ENCODE results near the gene TRIM14. TPM values are rescaled to one million over a fixed set of nuclear protein-coding genes. Genes with fewer than 3 reads are reported as not detected.
"Not testable (repeated sequence)": the region's sequence is repeated elsewhere in the genome, so short reads cannot be mapped to it uniquely, and the experiment has no call there.

The TRIM14 gene
- polyA plus RNA-seq, 3 donors: 5.5 to 7.5 (median 5.9) TPM

DNA sequence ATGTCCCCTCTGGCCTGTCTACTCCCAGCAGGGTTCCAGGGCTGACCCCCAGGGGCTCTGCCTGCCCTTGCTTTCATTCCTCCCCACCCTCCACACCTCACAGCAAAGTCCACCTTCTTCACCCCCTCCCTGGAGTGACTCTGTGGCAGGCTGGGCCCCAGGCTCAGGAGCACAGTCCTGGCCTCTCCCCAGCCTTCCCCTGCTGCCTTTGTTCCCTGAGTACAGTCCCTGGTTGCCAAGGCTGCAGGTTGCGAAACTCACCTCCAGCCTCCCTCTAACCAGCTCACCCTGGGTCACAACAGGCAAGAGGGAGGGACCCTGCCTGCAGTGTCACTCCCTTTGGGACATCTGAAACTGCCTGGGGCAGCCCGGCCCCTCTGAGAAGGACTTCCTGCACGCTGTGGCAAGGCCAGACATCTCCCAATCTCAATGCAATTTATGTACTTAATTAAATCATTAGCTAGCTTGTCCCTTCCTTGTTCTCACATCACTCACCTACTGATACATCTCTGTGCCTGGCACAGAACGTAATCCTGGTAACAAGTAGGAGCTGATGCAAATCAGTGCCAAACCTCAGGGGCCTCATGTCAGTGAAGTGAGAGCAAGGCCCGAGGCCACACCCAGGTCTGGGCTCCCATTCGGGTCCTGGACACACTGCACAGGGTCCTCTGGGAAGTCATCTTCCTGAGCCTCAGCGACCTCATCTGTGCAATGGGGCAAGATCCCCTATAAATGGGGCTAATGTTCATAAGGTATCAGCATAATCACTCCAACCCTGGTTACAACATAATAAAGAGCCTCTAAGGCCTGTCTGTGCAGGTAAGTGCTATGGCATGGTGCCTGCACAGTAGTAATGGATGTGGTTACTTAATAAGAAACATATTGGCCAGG, 27.3 kb upstream of the TRIM14 start:
- peak in 6 of 11 donors; percentile 10 to 31 (median 15) for DNase-seq (ENCODE audit: extremely low read depth in 1 of 11, low read depth in 9 of 11, low spot score in 4 of 11)

GRCh38 chr9:98144631-98145030, 25.6 kb upstream of the TRIM14 start:
- DNase-seq (ENCODE audit: extremely low read depth in 1 of 11, low read depth in 9 of 11, low spot score in 4 of 11): no peak

DNA sequence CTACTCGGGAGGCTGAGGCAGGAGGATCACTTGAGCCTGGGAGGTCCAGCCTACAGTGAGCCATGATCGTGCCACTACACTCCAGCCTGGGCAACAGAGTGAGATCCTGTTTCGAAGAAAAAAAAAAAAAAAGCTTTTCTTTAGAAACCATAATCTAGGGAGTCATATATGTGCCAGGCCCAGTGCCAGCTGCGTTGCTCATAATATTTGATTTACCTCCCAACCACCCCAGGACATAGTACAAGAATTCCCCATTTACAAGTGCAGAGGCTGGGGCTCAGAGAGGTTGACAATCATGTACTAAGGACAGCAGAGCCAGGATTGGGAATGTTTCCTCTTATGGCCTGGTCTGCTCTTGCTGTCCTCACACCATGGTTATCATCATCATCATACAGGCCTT, 25.1 kb upstream of the TRIM14 start:
- no peak for DNase-seq (ENCODE audit: extremely low read depth in 1 of 11, low read depth in 9 of 11, low spot score in 4 of 11)

DNA sequence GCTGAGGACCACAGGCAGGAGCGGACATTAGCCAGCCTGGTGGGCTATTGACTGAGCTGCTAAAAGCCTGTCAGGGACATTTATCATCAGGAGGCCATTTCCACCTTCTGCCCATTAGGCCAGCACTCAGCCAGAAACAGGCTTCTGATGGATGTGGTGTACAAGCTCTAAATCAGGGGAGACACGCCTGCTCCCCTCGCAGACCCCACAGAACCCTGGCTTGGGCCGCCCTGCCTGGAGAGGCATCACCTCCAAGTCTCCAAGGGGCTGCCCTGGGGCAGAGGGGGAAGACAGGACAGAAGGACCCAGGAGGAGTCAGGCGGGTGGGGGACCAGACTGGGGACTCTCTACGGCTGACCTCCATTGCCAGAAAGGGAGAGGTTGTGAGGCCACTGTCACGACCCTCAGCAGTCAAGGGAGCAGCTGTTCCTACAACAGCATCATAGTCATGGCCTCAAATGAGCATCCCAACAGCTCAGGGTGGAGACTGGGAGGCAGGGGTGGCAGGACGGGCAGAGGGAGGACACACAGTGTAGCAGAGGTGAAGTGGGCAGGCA, 24.0 kb upstream of the TRIM14 start:
- no peak for DNase-seq (ENCODE audit: extremely low read depth in 1 of 11, low read depth in 9 of 11, low spot score in 4 of 11)

- DNase-seq (ENCODE audit: extremely low read depth in 1 of 11, low read depth in 9 of 11, low spot score in 4 of 11): no peak
These were observed 23.3 kb upstream of the TRIM14 start for GRCh38 chr9:98142182-98142907.

DNA sequence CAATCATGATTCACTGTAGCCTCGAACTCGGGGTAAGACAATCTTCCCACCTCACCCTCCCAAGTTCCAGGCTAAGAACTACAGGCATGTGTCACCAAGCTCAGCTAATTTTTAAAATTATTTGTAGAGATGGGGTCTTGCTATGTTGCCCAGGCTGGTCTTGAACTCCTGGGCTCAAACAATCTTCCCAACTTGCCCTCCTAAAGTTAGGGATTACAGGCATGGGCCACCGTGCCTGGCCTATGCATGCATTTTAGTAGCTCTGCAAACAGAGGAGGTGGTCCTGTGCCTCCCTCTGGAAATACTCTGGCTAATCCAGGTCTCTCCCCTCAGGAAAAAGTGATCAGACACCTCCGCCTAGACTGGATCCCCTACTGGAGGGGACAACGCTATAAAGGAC, 21.5 kb upstream of the TRIM14 start:
- DNase-seq (ENCODE audit: extremely low read depth in 1 of 11, low read depth in 9 of 11, low spot score in 4 of 11): no peak

DNA sequence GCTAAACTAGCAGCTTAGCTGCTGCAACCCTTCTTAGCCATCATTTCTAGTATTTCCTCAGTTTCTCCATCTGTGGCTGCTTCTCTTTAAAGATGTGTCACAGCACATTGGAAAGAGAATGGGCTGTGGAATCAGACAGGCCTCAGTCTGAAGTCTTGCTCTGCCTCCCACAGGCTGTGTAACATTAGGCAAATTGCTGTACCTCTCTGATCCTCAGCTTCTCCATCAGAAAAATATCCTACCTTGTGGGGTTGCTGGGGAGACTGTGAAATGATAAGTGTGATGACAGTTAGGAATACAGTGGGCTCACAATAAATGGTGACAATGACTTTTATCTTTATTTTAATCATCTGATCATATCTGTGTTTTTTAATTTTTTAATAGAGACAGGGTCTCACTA, 17.5 kb upstream of the TRIM14 start:
- no peak for DNase-seq (ENCODE audit: extremely low read depth in 1 of 11, low read depth in 9 of 11, low spot score in 4 of 11)

DNA sequence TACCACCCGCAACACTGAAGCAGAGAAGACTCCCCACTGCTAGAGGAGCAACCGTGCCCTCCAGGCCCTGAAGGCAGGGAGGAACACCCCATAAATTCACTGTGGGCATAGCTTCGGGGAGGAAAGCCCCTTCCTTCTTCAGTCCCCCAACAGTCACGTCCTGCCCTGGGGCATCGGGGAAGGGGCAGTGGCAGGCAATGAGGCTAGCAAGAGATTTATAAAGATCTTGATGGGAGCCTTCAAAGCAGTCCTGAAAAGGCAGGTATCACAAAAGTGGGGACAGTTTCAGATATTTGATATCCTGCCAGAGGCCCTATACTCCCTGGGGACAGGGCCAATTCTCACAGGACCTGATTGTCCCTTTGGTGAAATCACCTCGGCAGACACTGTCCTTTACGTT, 16.9 kb upstream of the TRIM14 start:
- no peak for DNase-seq (ENCODE audit: extremely low read depth in 1 of 11, low read depth in 9 of 11, low spot score in 4 of 11)

DNA sequence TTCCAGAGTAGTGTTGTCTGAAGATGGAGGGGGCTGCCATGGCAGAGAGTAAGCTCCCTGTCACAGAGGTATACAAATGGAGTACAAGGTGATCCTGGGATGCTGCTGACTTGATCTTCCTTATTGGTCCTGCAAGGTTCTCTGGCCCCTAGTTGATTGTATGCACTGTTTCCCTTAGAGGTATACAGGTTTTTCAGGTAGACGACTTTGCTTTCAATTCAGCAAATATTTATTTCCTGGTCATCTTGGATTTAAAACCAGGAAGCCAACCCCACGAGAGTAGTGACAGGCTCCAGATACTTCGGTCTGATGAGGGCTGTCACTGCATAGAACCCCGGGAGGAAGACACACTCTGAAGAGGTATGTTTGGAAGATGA, 16.5 kb upstream of the TRIM14 start:
- DNase-seq (ENCODE audit: extremely low read depth in 1 of 11, low read depth in 9 of 11, low spot score in 4 of 11): no peak

DNA sequence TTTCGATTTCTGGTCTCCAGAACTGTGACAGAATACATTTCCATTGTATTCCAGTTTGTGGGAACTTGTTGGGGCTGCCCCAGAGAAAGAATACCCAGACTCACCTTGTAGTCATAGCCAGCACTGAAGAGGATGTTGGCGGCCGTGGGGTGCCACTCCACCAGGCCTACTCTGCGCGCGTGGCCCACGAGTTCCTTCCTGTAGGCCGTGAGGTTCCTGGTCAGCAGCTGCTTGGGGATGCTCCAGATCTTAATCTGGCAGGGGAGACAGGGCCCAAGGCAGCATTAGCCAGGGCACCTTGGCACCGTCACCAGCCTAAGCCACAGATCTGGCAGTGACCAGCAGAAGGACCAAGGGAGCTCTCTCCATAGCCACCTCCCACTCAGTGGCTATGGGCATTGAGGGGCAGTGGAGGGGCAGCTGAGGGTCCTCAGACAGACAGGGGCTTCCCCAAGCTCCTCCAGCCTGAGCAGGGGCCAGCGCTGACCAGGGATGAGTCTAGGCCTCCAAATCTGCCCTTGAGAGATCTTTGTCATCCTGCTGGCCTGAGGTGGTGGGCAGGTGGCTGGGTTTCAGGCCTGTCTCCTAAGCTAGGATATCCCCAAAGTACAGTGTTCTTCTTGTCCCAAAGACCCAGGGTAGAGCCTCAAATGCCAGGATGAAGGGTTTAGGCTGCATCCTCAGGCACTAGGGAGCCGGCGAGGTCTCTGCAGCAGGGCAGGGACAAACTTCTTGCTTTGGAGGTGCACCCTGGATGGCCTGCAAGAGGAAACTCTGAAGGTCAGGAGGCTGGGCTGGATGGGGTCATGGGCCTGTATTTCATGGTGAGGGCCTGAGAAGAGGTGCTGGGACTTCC, 15.9 kb upstream of the TRIM14 start:
- DNase-seq (ENCODE audit: extremely low read depth in 1 of 11, low read depth in 9 of 11, low spot score in 4 of 11): no peak

DNA sequence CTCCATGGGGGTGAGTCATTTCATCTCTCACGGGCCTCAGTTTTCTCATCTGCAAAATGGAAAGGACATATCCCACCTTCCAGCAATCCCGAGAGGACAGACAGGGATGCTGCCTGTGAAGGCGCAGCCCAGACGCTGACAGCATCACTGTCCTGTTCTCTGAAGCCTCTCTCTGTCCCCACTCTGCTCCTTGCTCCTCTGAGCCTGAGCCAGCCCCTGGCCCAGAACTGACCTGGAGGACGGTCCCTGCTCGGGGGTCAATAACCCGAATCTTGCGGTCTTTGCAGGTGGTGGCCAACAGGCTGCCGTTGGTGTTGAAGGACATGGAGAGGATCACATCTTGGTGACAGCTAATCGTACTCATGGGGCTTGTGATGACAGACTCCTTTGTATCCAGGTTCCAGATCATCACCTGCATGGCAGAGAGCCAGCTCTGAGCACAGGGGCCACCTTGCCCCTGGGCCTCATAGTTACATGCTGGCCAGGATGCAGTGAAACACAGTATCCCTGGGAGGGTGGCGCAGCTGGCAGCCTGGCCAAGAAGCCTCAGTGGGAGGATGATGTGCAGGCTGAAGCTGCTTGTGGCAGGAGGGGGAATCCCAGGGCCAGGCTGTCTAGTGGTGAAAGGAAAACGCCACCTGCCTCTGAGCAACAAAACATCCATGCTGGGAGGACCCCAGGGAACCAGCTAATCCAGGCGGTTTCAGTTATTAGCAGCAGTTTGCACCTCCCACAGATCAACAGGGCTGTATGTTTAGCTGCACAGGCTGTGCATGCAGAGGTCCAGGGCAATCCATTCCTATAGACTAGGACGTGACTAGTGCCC, 14.0 kb upstream of the TRIM14 start:
- DNase-seq (ENCODE audit: extremely low read depth in 1 of 11, low read depth in 9 of 11, low spot score in 4 of 11): no peak

DNA sequence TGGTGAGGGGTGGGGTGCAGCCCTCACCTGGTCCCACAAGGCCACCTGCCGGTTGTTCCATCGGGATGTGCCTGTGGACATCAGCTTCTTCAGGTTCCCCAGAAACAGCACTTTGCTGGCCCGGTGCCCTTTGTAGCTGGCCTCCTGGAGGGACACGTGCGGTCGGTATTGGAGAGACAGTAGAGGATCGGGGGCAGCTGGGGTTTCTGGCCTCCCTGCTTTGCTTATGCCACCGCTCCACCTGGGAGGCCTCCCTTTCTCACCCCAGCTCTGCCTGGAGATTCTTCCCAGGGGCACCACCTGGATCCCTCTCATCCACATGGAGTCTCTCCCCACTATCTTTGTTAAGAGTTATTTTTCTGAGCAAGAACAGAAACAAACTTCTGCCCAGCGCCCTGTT, 13.1 kb upstream of the TRIM14 start:
- no peak for DNase-seq (ENCODE audit: extremely low read depth in 1 of 11, low read depth in 9 of 11, low spot score in 4 of 11)

DNA sequence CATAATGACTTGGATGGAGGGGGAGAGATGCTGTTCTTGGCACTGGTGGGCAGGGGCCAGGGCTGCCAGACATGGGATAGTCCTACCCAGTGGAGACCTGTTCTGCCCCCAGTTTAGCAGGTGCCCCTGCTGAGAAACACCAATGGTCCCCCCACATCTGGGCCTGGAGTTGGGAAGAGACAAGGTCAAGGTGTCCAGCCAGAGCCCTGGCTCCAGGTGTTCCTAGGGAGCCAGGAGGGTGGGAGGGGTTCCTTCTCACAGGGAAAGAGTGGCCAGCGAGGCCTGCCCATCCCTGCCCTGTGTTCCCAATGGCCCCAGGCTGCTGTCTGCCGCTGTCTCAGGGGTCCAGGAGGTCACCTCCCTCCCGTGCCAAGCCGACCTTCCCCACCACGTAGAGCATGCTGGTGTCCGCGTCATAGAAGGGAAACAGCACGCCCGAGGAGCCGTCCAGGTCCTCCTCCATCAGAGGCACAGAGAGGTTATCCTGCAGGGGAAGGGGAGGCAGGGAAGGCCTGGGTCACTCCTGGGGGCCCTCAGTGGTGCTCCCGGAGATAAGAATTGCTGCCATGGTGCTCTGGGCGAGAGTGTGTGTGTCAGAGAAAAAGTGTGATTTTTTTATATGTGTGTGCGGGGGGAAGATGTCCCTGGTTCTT, 11.7 kb upstream of the TRIM14 start:
- no peak for DNase-seq (ENCODE audit: extremely low read depth in 1 of 11, low read depth in 9 of 11, low spot score in 4 of 11)

DNA sequence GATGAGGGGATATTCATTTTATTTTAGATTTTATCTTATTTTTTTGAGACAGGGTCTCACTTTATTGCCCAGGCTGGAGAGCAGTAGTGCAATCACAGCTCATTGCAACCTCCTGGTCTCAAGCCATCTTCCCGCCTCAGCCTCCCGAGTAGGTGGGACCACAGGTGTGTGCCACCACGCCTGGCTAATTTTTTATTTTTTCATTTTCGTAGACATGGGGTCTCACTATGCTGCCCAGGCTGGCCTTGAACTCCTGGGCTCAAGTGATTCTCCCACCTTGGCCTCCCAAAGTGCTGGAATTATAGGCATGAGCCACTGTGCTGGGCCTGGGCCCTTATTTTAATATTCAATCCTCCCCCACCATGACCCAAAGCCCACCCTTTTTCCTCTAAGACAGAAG, 11.0 kb upstream of the TRIM14 start:
- not testable (repeated sequence) for DNase-seq (ENCODE audit: extremely low read depth in 1 of 11, low read depth in 9 of 11, low spot score in 4 of 11)

DNA sequence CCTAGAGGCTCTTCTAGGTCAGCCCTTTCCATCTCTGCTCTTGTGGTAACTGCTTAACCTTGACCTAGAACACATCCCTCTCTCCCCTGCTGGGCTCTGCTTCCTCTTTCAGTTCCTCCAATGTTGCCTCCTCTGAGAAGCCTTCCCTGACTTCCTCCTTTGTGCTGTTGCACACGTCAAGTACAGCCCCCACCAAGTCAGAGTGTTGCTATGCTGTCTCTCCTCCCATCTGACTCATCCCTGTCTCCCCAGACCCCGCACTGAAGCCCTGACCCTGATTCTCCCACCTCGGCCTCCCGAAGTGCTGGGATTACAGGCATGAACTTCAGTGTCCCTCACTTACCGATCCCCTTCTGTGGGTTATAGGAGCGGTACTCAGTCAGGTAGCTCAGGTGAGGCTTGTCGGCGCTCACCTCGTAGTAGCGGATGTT, 10.4 kb upstream of the TRIM14 start:
- no peak for DNase-seq (ENCODE audit: extremely low read depth in 1 of 11, low read depth in 9 of 11, low spot score in 4 of 11)

GRCh38 chr9:98128316-98128715, 9.3 kb upstream of the TRIM14 start:
- no peak for DNase-seq (ENCODE audit: extremely low read depth in 1 of 11, low read depth in 9 of 11, low spot score in 4 of 11)

DNA sequence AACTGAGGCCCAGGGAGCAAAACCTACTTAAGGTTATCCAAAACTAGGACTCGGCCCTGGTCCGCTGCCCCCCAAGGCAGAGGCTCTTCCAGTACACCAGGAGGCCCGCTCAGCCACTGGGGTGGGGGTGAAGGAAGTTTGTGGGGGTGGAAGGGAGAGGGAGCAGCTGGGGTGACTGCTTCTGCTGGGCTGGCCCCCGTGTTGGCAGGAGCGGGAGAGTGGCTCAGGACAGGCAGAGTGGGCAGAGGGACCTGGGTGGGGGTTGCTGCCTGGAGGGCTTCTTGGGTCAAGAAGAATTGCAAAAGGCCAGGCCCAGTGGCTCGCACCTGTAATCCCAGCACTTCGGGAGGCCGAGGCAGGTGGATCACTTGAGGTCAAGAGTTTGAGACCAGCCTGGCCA, 8.2 kb upstream of the TRIM14 start:
- DNase-seq (ENCODE audit: extremely low read depth in 1 of 11, low read depth in 9 of 11, low spot score in 4 of 11): no peak
